NCI-H510A treated with DMSO at 0.1 percent for 48 hours (cell line): Measurements from ENCODE around the gene GABPB2.

Experiments
- DNase-seq: peaks from one replicate; lab custom pipeline; 2025; lab: John Stamatoyannopoulos, UW

The GABPB2 gene

DNA sequence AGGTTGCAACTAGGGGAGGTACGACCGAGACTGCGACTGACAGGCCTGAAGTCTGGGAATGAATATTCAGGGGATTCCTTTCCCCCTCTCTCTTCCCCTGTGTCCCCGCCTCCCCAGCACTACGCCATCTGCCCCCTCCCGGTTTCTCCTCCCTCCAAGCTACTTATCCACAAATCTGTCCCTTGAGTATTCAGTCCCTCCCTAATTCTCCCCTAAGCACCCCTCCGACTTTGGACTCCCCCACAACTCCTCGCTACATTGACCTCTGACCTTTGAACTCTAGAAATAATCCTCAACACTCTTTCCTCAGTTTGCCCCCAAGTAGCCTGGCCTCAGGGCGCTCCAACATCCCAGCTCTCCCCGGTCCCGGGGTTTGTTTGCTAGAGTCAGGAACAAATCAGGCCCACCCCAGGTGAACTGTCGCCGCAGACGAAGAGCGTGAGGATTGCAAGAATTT is 94.7 kb downstream of the GABPB2 start:
- DNase-seq, result peak; percentile 36

DNA sequence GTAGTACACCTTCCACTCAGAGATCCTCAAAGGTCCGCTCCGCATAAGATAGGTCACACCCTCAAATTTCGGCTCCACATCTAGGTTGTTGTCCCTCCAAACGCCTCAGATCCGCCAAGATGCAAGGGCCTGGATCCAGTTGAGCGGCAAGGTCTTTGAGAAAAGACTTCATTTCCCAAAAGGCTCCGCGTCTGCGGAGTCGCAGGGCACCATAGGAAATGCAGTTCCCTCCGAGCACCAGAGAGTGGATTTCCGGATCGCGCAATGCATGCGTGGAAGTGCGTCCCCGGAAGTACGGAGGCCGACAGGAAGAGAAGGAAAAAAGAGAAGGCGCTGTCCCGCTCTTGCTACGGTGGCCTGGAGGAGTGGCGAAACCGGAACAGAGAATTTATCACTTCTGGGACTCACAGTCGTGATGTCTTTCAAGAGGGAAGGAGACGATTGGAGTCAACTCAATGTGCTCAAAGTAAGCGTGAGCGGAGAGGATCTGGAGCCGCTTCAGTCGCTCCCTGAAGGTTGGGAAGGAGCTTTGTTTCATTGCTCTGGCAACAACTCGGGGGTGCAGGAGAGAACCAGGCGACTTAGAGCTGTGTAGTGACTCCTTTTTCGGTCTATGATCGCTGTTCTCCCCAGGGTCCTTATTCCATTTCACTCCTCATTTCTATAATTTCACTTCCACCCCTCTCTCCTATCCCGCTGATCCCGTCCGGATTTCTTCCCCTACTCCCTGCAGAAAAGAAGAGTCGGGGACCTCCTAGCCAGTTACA is 95.4 kb downstream of the GABPB2 start, which contains the start of the genes LYSMD1 and SCNM1:
Gene LYSMD1, minus strand, starts transcription at position 165 of the 767 bp plus-strand sequence. CDS start 644 bp downstream, outside the sequence.
Gene SCNM1, plus strand, starts transcription at position 407 of the 767 bp plus-strand sequence. Its CDS starts 9 bp downstream, at position 416.
- DNase-seq, result peak; percentile 97

DNA sequence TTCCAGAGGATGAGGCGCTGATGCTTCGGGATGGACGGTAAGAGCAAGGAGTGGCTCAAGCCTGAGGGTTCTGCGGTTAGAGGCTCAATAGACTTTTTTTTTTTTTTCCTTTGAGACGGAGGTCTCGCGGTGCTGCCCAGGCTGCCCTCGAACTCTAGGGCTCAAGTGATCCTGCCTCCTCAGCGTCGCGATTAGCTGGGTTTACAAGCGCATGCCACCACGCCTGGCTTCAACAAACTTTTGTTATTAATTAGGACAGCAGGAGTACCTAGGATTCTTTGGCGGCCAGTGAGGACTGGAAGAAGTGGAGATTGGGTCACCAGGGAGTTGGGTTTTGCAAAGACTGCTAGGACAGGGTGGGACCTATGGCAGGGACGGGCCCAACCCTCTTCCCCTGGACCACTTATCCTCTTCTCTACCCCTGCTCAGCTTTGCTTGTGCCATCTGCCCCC is 96.0 kb downstream of the GABPB2 start:
- DNase-seq, result peak; percentile 26

DNA sequence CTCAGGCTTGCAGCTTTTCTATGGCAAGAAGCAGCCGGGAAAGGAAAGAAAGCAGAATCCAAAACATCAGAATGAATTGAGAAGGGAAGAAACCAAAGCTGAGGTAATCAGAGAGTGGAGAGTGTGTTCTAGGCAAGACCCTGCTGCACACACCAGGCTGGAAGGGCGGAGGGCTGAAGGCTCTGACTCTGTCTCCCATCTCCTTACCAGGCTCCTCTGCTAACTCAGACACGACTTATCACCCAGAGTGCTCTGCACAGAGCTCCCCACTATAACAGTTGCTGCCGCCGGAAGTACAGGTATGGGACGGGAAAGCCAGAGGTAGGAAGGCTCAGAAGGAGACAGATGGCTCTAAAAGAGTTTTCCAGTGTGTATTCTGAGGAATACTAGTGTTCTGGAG is 96.6 kb downstream of the GABPB2 start:
- DNase-seq, result no peak

DNA sequence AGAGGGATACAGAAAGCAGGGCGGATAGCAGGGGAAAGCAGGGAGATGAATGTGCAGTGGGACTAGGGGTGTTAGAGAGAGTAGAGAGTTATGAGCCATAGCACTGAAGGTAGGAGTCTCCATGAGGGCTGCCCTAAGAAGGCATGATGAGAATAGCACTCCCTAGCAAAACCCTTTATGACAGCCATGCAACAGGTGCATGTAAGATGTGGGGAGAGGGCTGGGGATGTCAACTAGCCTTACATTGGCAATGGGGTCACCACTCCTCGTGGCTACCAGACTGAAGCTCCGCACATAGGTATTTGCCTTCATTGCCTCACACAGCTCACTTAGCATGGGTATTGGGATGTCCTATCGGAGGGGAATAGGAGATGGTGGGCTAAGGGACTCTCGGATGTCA is 100.6 kb downstream of the GABPB2 start:
- DNase-seq, result no peak
